ENCODE data around the gene SHC4.
A peak's percentile ranks its signal among the peaks of the same experiment; 100 is the strongest.

Gene SHC4

GRCh38 chr15:48883699-48884098 lies 80.0 kb downstream of the SHC4 start:
- H3K36me3 ChIP-seq (replicated peaks in 1 of 2; ENCODE audit: control insufficient read depth in 2 of 2, insufficient read depth in 2 of 2, low read length in 2 of 2) = peaks cover 0 to 12% of the 10 kb centered on the region in 2 donors
- H2BK120ac ChIP-seq (ENCODE audit: low read depth, low read length) = no peak overlapping the region
- no peaks in the 10 kb centered on the region for H3K27me3 ChIP-seq (ENCODE audit: control insufficient read depth in 3 of 3, insufficient read depth in 3 of 3, low read depth in 1 of 3, low read length in 3 of 3)
- H2AFZ ChIP-seq (ENCODE audit: low read length) = no peak overlapping the region
- no peak overlapping the region for H4K8ac ChIP-seq (ENCODE audit: low read depth, low read length)
- H2BK15ac ChIP-seq (ENCODE audit: low read length) = no peak overlapping the region
- no peak overlapping the region for H3K4me2 ChIP-seq (ENCODE audit: insufficient read depth, low read length, poor library complexity, severe bottlenecking)
- H2BK12ac ChIP-seq (ENCODE audit: low read length) = no peak overlapping the region
- H3K4me3 ChIP-seq (ENCODE audit: low read length in 2 of 2) = no peak overlapping the region
- no peaks in the 10 kb centered on the region for H3K9me3 ChIP-seq (replicated peaks in 1 of 2; ENCODE audit: control insufficient read depth in 2 of 2, insufficient read depth in 1 of 2, low read depth in 1 of 2, low read length in 2 of 2)
- no peak overlapping the region for H2AK5ac ChIP-seq (ENCODE audit: low read depth, low read length)
- H3K79me1 ChIP-seq (ENCODE audit: low read depth, low read length) = no peaks in the 10 kb centered on the region
- no peak overlapping the region for H3K9ac ChIP-seq (ENCODE audit: low read depth, low read length, poor library complexity)
- no peak overlapping the region for H4K91ac ChIP-seq (ENCODE audit: low read depth, low read length, poor library complexity)
- H3K23ac ChIP-seq (ENCODE audit: low read depth, low read length, poor library complexity) = no peak overlapping the region
- WGBS, 2 donors (ENCODE audit: extremely low coverage in 2 of 2, insufficient read length in 2 of 2, insufficient replicate concordance in 1 of 2) = no CpG with 5 or more reads among the region's 2 CpGs
- no peak overlapping the region for H3K4ac ChIP-seq (ENCODE audit: low read length)
- H3K14ac ChIP-seq (ENCODE audit: low read length) = no peak overlapping the region
- no peak overlapping the region for H2BK5ac ChIP-seq (ENCODE audit: low read length)
- no peak for DNase-seq (ENCODE audit: low spot score)
- peaks cover 4 to 5% of the 10 kb centered on the region in 2 donors for H3K4me1 ChIP-seq (ENCODE audit: control insufficient read depth in 2 of 2, insufficient read depth in 1 of 2, low read depth in 1 of 2, low read length in 2 of 2)
- H3K27ac ChIP-seq (replicated peaks; ENCODE audit: low read length) = no peak overlapping the region
- H3K18ac ChIP-seq (ENCODE audit: low read length) = no peak overlapping the region

GRCh38 chr15:48880070-48880634 lies 83.6 kb downstream of the SHC4 start:
- Histone ChIP-seq H3K4ac (ENCODE audit: low read length) (no peak overlapping the region), H4K91ac (ENCODE audit: low read depth, low read length, poor library complexity) (no peak overlapping the region), H3K4me2 (ENCODE audit: insufficient read depth, low read length, poor library complexity, severe bottlenecking) (no peak overlapping the region), H2BK12ac (ENCODE audit: low read length) (no peak overlapping the region), H3K9ac (ENCODE audit: low read depth, low read length, poor library complexity) (no peak overlapping the region), H2BK120ac (ENCODE audit: low read depth, low read length) (no peak overlapping the region), H2BK15ac (ENCODE audit: low read length) (no peak overlapping the region), H3K27me3 (ENCODE audit: control insufficient read depth in 3 of 3, insufficient read depth in 3 of 3, low read depth in 1 of 3, low read length in 3 of 3) (no peaks in the 10 kb centered on the region), H3K9me3 (replicated peaks in 1 of 2; ENCODE audit: control insufficient read depth in 2 of 2, insufficient read depth in 1 of 2, low read depth in 1 of 2, low read length in 2 of 2) (no peaks in the 10 kb centered on the region), H4K8ac (ENCODE audit: low read depth, low read length) (no peak overlapping the region), H2BK5ac (ENCODE audit: low read length) (no peak overlapping the region), H3K14ac (ENCODE audit: low read length) (no peak overlapping the region), H3K79me1 (ENCODE audit: low read depth, low read length) (peaks cover 1% of the 10 kb centered on the region), H3K36me3 (replicated peaks in 1 of 2; ENCODE audit: control insufficient read depth in 2 of 2, insufficient read depth in 2 of 2, low read length in 2 of 2) (peaks cover 0 to 12% of the 10 kb centered on the region in 2 donors), H2AFZ (ENCODE audit: low read length) (no peak overlapping the region), H3K23ac (ENCODE audit: low read depth, low read length, poor library complexity) (no peak overlapping the region), H3K4me1 (ENCODE audit: control insufficient read depth in 2 of 2, insufficient read depth in 1 of 2, low read depth in 1 of 2, low read length in 2 of 2) (peaks cover 4 to 5% of the 10 kb centered on the region in 2 donors), H3K4me3 (ENCODE audit: low read length in 2 of 2) (no peak overlapping the region), H3K27ac (replicated peaks; ENCODE audit: low read length) (no peak overlapping the region), H3K18ac (ENCODE audit: low read length) (no peak overlapping the region), H2AK5ac (ENCODE audit: low read depth, low read length) (no peak overlapping the region)
- no CpG with 5 or more reads among the region's 3 CpGs for WGBS, 2 donors (ENCODE audit: extremely low coverage in 2 of 2, insufficient read length in 2 of 2, insufficient replicate concordance in 1 of 2)
- no peak for DNase-seq (ENCODE audit: low spot score)

GRCh38 chr15:48877630-48878595 lies 85.8 kb downstream of the SHC4 start, which contains the start of gene EID1:
TSS of gene EID1 (plus strand) at chr15:48878134. CDS start at chr15:48878177, 43 bp downstream.
- Histone ChIP-seq H2BK15ac (ENCODE audit: low read length) (no peak within 1 kb of the TSS), H3K27ac (replicated peaks; ENCODE audit: low read length) (peak within 1 kb of the TSS; percentile 84), H2AK5ac (ENCODE audit: low read depth, low read length) (no peak within 1 kb of the TSS), H3K9me3 (replicated peaks in 1 of 2; ENCODE audit: control insufficient read depth in 2 of 2, insufficient read depth in 1 of 2, low read depth in 1 of 2, low read length in 2 of 2) (no peaks in the 10 kb centered on the region), H3K36me3 (replicated peaks in 1 of 2; ENCODE audit: control insufficient read depth in 2 of 2, insufficient read depth in 2 of 2, low read length in 2 of 2) (peaks cover 0 to 12% of the 10 kb centered on the region in 2 donors), H3K4me2 (ENCODE audit: insufficient read depth, low read length, poor library complexity, severe bottlenecking) (peak within 1 kb of the TSS; percentile 65), H4K91ac (ENCODE audit: low read depth, low read length, poor library complexity) (no peak within 1 kb of the TSS), H2BK5ac (ENCODE audit: low read length) (no peak within 1 kb of the TSS), H3K79me1 (ENCODE audit: low read depth, low read length) (peaks cover 1% of the 10 kb centered on the region), H2BK120ac (ENCODE audit: low read depth, low read length) (no peak within 1 kb of the TSS), H3K18ac (ENCODE audit: low read length) (peak within 1 kb of the TSS; percentile 88), H3K23ac (ENCODE audit: low read depth, low read length, poor library complexity) (peak within 1 kb of the TSS; percentile 0), H3K4me3 (ENCODE audit: low read length in 2 of 2) (peak within 1 kb of the TSS; percentile 72 to 97), H3K14ac (ENCODE audit: low read length) (peak within 1 kb of the TSS; percentile 86), H3K4me1 (ENCODE audit: control insufficient read depth in 2 of 2, insufficient read depth in 1 of 2, low read depth in 1 of 2, low read length in 2 of 2) (peaks cover 4 to 5% of the 10 kb centered on the region in 2 donors), H2AFZ (ENCODE audit: low read length) (peak within 1 kb of the TSS; percentile 80), H3K4ac (ENCODE audit: low read length) (no peak within 1 kb of the TSS), H4K8ac (ENCODE audit: low read depth, low read length) (no peak within 1 kb of the TSS), H3K9ac (ENCODE audit: low read depth, low read length, poor library complexity) (peak within 1 kb of the TSS; percentile 93), H3K27me3 (ENCODE audit: control insufficient read depth in 3 of 3, insufficient read depth in 3 of 3, low read depth in 1 of 3, low read length in 3 of 3) (no peaks in the 10 kb centered on the region), H2BK12ac (ENCODE audit: low read length) (no peak within 1 kb of the TSS)
- WGBS, 2 donors (ENCODE audit: extremely low coverage in 2 of 2, insufficient read length in 2 of 2, insufficient replicate concordance in 1 of 2) = no CpG with 5 or more reads among the region's 58 CpGs
- peak; percentile 92 for DNase-seq (ENCODE audit: low spot score)

GRCh38 chr15:48876057-48876456 lies 87.7 kb downstream of the SHC4 start:
- H2BK5ac ChIP-seq (ENCODE audit: low read length) = no peak overlapping the region
- H2BK12ac ChIP-seq (ENCODE audit: low read length) = no peak overlapping the region
- H4K8ac ChIP-seq (ENCODE audit: low read depth, low read length) = no peak overlapping the region
- no peaks in the 10 kb centered on the region for H3K9me3 ChIP-seq (replicated peaks in 1 of 2; ENCODE audit: control insufficient read depth in 2 of 2, insufficient read depth in 1 of 2, low read depth in 1 of 2, low read length in 2 of 2)
- H3K27ac ChIP-seq (replicated peaks; ENCODE audit: low read length) = no peak overlapping the region
- peaks cover 4 to 5% of the 10 kb centered on the region in 2 donors for H3K4me1 ChIP-seq (ENCODE audit: control insufficient read depth in 2 of 2, insufficient read depth in 1 of 2, low read depth in 1 of 2, low read length in 2 of 2)
- no peak overlapping the region for H3K18ac ChIP-seq (ENCODE audit: low read length)
- WGBS, 2 donors (ENCODE audit: extremely low coverage in 2 of 2, insufficient read length in 2 of 2, insufficient replicate concordance in 1 of 2) = no CpG with 5 or more reads among the region's 3 CpGs
- no peak overlapping the region for H3K23ac ChIP-seq (ENCODE audit: low read depth, low read length, poor library complexity)
- H2BK120ac ChIP-seq (ENCODE audit: low read depth, low read length) = no peak overlapping the region
- H3K4me3 ChIP-seq (ENCODE audit: low read length in 2 of 2) = no peak overlapping the region
- H3K4me2 ChIP-seq (ENCODE audit: insufficient read depth, low read length, poor library complexity, severe bottlenecking) = no peak overlapping the region
- H3K4ac ChIP-seq (ENCODE audit: low read length) = no peak overlapping the region
- H3K36me3 ChIP-seq (replicated peaks in 1 of 2; ENCODE audit: control insufficient read depth in 2 of 2, insufficient read depth in 2 of 2, low read length in 2 of 2) = peaks cover 0 to 12% of the 10 kb centered on the region in 2 donors
- H3K79me1 ChIP-seq (ENCODE audit: low read depth, low read length) = peaks cover 1% of the 10 kb centered on the region
- H2AK5ac ChIP-seq (ENCODE audit: low read depth, low read length) = no peak overlapping the region
- no peak overlapping the region for H4K91ac ChIP-seq (ENCODE audit: low read depth, low read length, poor library complexity)
- H3K9ac ChIP-seq (ENCODE audit: low read depth, low read length, poor library complexity) = no peak overlapping the region
- no peak overlapping the region for H2BK15ac ChIP-seq (ENCODE audit: low read length)
- no peak for DNase-seq (ENCODE audit: low spot score)
- H3K27me3 ChIP-seq (ENCODE audit: control insufficient read depth in 3 of 3, insufficient read depth in 3 of 3, low read depth in 1 of 3, low read length in 3 of 3) = no peaks in the 10 kb centered on the region
- H3K14ac ChIP-seq (ENCODE audit: low read length) = no peak overlapping the region
- no peak overlapping the region for H2AFZ ChIP-seq (ENCODE audit: low read length)
